Mesenchymal stem cell (in vitro differentiated cells and primary cell): ENCODE data around the gene HOXD9.

Experiments used
- DNase-seq: peaks from one replicate; pipeline ENCODE4 v3.0.0-alpha.2; 2013
- H2AFZ ChIP-seq: one replicate; pipeline ENCODE4 v1.6.1; 2013; ENCODE audit warnings: low read depth, mild to moderate bottlenecking, control low read depth, inconsistent platforms, low read length, moderate library complexity
- H2AK5ac ChIP-seq: 2 replicates; pipeline ENCODE4 v1.6.1; 2013; ENCODE audit warnings: low read length, moderate library complexity, mild to moderate bottlenecking, inconsistent platforms; ENCODE audit not compliant: severe bottlenecking
- H2BK120ac ChIP-seq: one replicate; pipeline ENCODE4 v1.6.1; 2013; ENCODE audit warnings: low read depth, mild to moderate bottlenecking, inconsistent platforms, low read length, moderate library complexity
- H2BK12ac ChIP-seq, 2 experiments: one replicate each; pipeline ENCODE4 v1.6.1; 2013; ENCODE audit warnings: inconsistent platforms in 2 of 2, low read length in 2 of 2, mild to moderate bottlenecking in 2 of 2, moderate library complexity in 2 of 2, control low read depth in 1 of 2
- H2BK15ac ChIP-seq: one replicate; pipeline ENCODE4 v1.6.1; 2013; ENCODE audit warnings: mild to moderate bottlenecking, low read depth, inconsistent platforms; ENCODE audit not compliant: poor library complexity, severe bottlenecking
- H2BK5ac ChIP-seq: 2 replicates; pipeline ENCODE4 v1.6.1; 2013; ENCODE audit warnings: low read depth, mild to moderate bottlenecking, low read length, control low read depth, inconsistent platforms; ENCODE audit not compliant: poor library complexity, severe bottlenecking
- H3K14ac ChIP-seq, 2 experiments: one replicate each; pipeline ENCODE4 v1.6.1; 2013; ENCODE audit warnings: inconsistent platforms in 2 of 2, low read length in 2 of 2, control low read depth in 1 of 2, mild to moderate bottlenecking in 1 of 2, moderate library complexity in 1 of 2
- H3K18ac ChIP-seq, 2 experiments: one replicate each; pipeline ENCODE4 v1.6.1; 2013; ENCODE audit warnings: inconsistent platforms in 2 of 2, low read length in 2 of 2, control low read depth in 1 of 2, low read depth in 1 of 2, mild to moderate bottlenecking in 1 of 2
- H3K23ac ChIP-seq, 2 experiments: one replicate each; pipeline ENCODE4 v1.6.1; 2013; ENCODE audit warnings: inconsistent platforms in 2 of 2, low read length in 2 of 2, mild to moderate bottlenecking in 2 of 2, moderate library complexity in 2 of 2, control low read depth in 1 of 2
- H3K27ac ChIP-seq: 2 replicates; pipeline ENCODE4 v1.5.1; 2013; ENCODE audit warnings: mild to moderate bottlenecking, moderate library complexity, low read length, control low read depth, inconsistent platforms; ENCODE audit not compliant: poor library complexity, severe bottlenecking
- H3K27me3 ChIP-seq, 2 experiments: 2 replicates each; pipeline versions ENCODE4 v1.6.1 to v1.7.0; 2013; ENCODE audit warnings: low read length in 2 of 2, mild to moderate bottlenecking in 2 of 2, moderate library complexity in 2 of 2, control low read depth in 1 of 2, inconsistent platforms in 1 of 2; ENCODE audit not compliant: control insufficient read depth in 1 of 2, insufficient read depth in 1 of 2
- H3K36me3 ChIP-seq, 2 experiments: 2 replicates each; pipeline versions ENCODE4 v1.6.1 to v1.7.0; 2013; ENCODE audit warnings: low read length in 2 of 2, control low read depth in 1 of 2, inconsistent platforms in 1 of 2, low read depth in 1 of 2, mild to moderate bottlenecking in 1 of 2; ENCODE audit not compliant: insufficient read depth in 2 of 2, control insufficient read depth in 1 of 2
- H3K4ac ChIP-seq, 2 experiments: one replicate each; pipeline ENCODE4 v1.6.1; 2013; ENCODE audit warnings: inconsistent platforms in 2 of 2, low read length in 2 of 2, mild to moderate bottlenecking in 2 of 2, moderate library complexity in 2 of 2, control low read depth in 1 of 2, low read depth in 1 of 2
- H3K4me1 ChIP-seq: 2 replicates; pipeline ENCODE4 v1.6.1; 2013; ENCODE audit warnings: low read depth, low read length, control low read depth; ENCODE audit not compliant: control insufficient read depth, insufficient read depth
- H3K4me2 ChIP-seq: 2 replicates; pipeline ENCODE4 v1.6.1; 2013; ENCODE audit warnings: low read length, mild to moderate bottlenecking, inconsistent platforms; ENCODE audit not compliant: poor library complexity, severe bottlenecking
- H3K4me3 ChIP-seq, 2 experiments: 2 replicates each; pipeline versions ENCODE4 v1.5.1 to v1.7.0; 2013; ENCODE audit warnings: low read length in 2 of 2, mild to moderate bottlenecking in 2 of 2, control low read depth in 1 of 2, low read depth in 1 of 2; ENCODE audit not compliant: insufficient read depth in 1 of 2
- H3K79me1 ChIP-seq: replicated peaks from 2 replicates; pipeline ENCODE4 v1.6.1; 2013; ENCODE audit warnings: mild to moderate bottlenecking, control low read depth, low read length, inconsistent platforms; ENCODE audit not compliant: poor library complexity, severe bottlenecking
- H3K9ac ChIP-seq: 2 replicates; pipeline ENCODE4 v1.7.0; 2013; ENCODE audit warnings: mild to moderate bottlenecking, low read length, moderate library complexity
- H3K9me3 ChIP-seq: 2 replicates; pipeline ENCODE4 v1.7.0; 2013; ENCODE audit warnings: mild to moderate bottlenecking, low read length; ENCODE audit not compliant: control insufficient read depth
- H4K8ac ChIP-seq: one replicate; pipeline ENCODE4 v1.6.1; 2013; ENCODE audit warnings: inconsistent platforms, mild to moderate bottlenecking, low read length, moderate library complexity
- H4K91ac ChIP-seq: one replicate; pipeline ENCODE4 v1.6.1; 2013; ENCODE audit warnings: mild to moderate bottlenecking, low read length, inconsistent platforms
- WGBS: methylation state at CpG from one replicate; pipeline ENCODE4 v1.1.7; 2013; ENCODE audit warnings: mixed read lengths; 5-methylcytosine and 5-hydroxymethylcytosine counted together

The HOXD9 gene

GRCh38 chr2:176089843-176090395 is 32.6 kb upstream of the HOXD9 start:
- H2BK120ac ChIP-seq = no peak overlapping the region
- no peak overlapping the region for H2BK12ac ChIP-seq
- H3K4me2 ChIP-seq = no peak overlapping the region
- H3K4me1 ChIP-seq = peaks cover 24% of the 10 kb centered on the region
- no peak for DNase-seq
- no peaks in the 10 kb centered on the region for H3K79me1 ChIP-seq
- H4K91ac ChIP-seq = no peak overlapping the region
- H3K9ac ChIP-seq = no peak overlapping the region
- H2BK5ac ChIP-seq = no peak overlapping the region
- H3K27ac ChIP-seq = no peak overlapping the region
- H2AFZ ChIP-seq = no peak overlapping the region
- H3K4me3 ChIP-seq = no peak overlapping the region
- H4K8ac ChIP-seq = no peak overlapping the region
- H3K27me3 ChIP-seq = peaks cover 91 to 96% of the 10 kb centered on the region in 2 experiments
- no peak overlapping the region for H2AK5ac ChIP-seq
- H3K9me3 ChIP-seq = peaks cover under 1% of the 10 kb centered on the region
- H3K18ac ChIP-seq = no peak overlapping the region
- no peak overlapping the region for H3K4ac ChIP-seq
- H3K36me3 ChIP-seq = no peaks in the 10 kb centered on the region
- no peak overlapping the region for H3K14ac ChIP-seq
- no peak overlapping the region for H3K23ac ChIP-seq
- H2BK15ac ChIP-seq = no peak overlapping the region

DNA sequence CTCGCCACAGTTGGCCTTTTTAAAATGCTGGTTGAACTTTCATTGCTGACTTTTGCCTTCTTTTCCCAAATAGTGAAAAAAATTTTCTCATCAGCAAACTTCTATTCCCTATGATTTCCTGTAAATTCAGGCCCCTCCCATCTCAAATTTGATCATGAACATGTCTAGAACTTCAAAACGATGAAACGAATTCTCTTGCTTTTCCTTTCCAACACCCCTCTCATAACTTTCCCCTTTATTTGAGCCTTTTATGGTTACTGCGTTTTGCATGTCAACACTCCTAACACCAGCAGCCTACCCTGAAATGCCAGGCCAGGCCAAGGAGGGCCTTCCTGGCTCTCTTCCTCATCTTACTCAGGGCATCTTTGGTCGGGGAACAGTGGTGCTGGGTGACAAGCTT is 31.7 kb upstream of the HOXD9 start:
- Histone ChIP-seq H3K27ac (no peak overlapping the region), H2BK120ac (no peak overlapping the region), H3K18ac (no peak overlapping the region), H2BK12ac (no peak overlapping the region), H2BK15ac (no peak overlapping the region), H2AFZ (no peak overlapping the region), H3K4me1 (peaks cover 21% of the 10 kb centered on the region), H3K4me3 (no peak overlapping the region), H2AK5ac (no peak overlapping the region), H2BK5ac (no peak overlapping the region), H3K4me2 (no peak overlapping the region), H3K14ac (no peak overlapping the region), H3K9me3 (peaks cover 3% of the 10 kb centered on the region), H4K8ac (no peak overlapping the region), H4K91ac (no peak overlapping the region), H3K23ac (no peak overlapping the region), H3K36me3 (no peaks in the 10 kb centered on the region), H3K79me1 (no peaks in the 10 kb centered on the region), H3K4ac (no peak overlapping the region), H3K27me3 (peaks cover 91 to 96% of the 10 kb centered on the region in 2 experiments), H3K9ac (no peak overlapping the region)
- 30% methylated on average over 4 of the region's 5 CpGs for WGBS
- no peak for DNase-seq

DNA sequence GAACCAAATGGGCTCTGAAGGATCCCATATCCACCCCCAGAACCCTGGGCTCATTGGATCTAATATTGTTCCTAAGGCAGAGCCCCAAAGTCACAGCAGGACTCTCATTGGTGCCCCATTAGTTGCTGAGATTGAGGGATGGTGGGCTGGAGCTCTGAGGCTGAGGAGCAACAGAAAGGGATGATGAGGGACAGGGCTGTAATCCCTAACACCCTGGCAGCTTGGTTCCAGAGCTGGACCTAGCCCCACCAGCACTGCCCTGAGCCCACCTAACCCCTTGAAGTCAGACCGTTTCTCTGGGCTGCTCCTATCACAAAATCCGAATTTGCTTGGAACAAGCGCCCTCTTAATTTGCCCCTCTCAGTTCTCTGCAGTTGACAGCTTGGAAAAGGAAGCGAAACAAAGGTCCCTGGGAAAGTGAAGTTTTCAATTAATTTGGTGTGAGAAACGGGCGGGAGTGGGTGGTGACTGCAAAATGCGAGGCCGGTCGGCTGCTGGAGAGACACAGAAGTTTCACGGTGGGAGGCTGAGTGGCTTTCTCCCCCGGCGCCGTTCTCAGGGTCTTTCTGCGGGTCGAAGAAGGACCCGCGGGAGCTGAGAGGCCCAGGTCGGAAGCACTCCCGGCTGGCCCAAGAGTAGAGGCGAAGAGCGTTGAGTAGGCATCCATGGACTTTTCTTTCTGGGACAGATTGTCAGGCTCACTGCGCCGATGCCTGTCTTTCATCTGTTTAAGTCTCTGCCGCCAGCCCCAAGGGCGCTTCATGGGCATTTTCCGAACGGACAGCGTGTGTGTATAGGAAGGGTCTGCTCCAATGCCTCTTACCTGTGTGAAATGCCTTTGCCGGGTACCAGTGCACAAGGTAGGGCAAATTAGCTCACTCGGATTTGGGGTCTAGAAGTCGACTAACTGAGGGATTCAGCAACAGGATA is 30.9 kb upstream of the HOXD9 start:
- H3K9ac ChIP-seq = no peak overlapping the region
- H2BK12ac ChIP-seq = no peak overlapping the region
- H4K8ac ChIP-seq = no peak overlapping the region
- peaks cover 16% of the 10 kb centered on the region for H3K4me1 ChIP-seq
- no peak overlapping the region for H2BK120ac ChIP-seq
- peaks cover 89 to 96% of the 10 kb centered on the region in 2 experiments for H3K27me3 ChIP-seq
- H3K79me1 ChIP-seq = no peaks in the 10 kb centered on the region
- no peak overlapping the region for H3K14ac ChIP-seq
- H3K4me3 ChIP-seq = no peak overlapping the region
- H3K18ac ChIP-seq = no peak overlapping the region
- 8% methylated on average over 31 of the region's 31 CpGs for WGBS
- H2AFZ ChIP-seq = no peak overlapping the region
- H2BK15ac ChIP-seq = no peak overlapping the region
- no peak overlapping the region for H3K4me2 ChIP-seq
- peaks cover 3% of the 10 kb centered on the region for H3K9me3 ChIP-seq
- no peak overlapping the region for H3K4ac ChIP-seq
- H3K27ac ChIP-seq = no peak overlapping the region
- no peak overlapping the region for H2AK5ac ChIP-seq
- H3K23ac ChIP-seq = peak overlapping the region in 1 of 2 experiments; percentile 26
- no peaks in the 10 kb centered on the region for H3K36me3 ChIP-seq
- no peak for DNase-seq
- H4K91ac ChIP-seq = no peak overlapping the region
- H2BK5ac ChIP-seq = no peak overlapping the region

DNA sequence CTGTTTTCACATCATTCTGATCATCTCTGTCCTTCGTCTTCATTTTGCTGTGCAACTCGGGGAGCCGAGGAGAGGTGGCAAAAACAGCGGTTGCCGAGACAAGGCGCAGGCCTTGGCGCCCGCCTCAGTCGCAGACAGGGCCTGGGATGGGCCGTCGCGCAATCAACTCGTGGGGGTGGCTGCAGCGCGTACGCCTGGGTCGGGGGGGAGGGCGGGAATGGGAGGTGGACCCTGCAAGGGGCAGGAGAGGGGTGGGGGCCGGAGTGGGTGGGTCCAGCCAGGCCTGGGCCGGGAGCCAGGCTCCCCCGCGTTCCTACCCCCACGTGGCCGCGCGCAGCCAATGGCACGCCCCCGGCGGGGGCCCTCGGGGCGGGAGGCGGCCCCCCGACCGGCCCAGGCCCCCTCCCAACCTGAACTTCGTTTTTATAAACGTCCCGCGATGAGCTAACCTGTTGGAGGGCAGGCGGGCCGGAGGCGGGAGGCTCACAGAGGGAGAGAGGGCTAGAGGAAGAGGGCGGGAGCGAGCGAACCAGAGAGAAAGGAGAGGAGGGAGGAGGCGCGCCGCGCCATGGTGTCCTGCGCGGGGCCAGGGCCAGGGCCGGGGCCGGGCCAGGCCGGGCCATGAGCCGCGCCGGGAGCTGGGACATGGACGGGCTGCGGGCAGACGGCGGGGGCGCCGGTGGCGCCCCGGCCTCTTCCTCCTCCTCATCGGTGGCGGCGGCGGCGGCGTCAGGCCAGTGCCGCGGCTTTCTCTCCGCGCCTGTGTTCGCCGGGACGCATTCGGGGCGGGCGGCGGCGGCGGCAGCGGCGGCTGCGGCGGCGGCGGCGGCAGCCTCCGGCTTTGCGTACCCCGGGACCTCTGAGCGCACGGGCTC is 30.0 kb upstream of the HOXD9 start, which contains the start of gene HOXD13:
Gene HOXD13, plus strand, starts transcription at position 452 of the 875 bp plus-strand sequence. Its CDS starts 170 bp downstream, at position 622.
- 2% methylated on average over 56 of the region's 95 CpGs for WGBS
- H3K4me2 ChIP-seq = peak within 1 kb of the TSS; percentile 67
- no peak within 1 kb of the TSS for H2BK15ac ChIP-seq
- no peak within 1 kb of the TSS for H2BK12ac ChIP-seq
- no peak within 1 kb of the TSS for H4K91ac ChIP-seq
- H3K14ac ChIP-seq = no peak within 1 kb of the TSS
- no peak within 1 kb of the TSS for H2AFZ ChIP-seq
- H2BK5ac ChIP-seq = no peak within 1 kb of the TSS
- H3K27ac ChIP-seq = no peak within 1 kb of the TSS
- H3K9ac ChIP-seq = no peak within 1 kb of the TSS
- H3K23ac ChIP-seq = peak within 1 kb of the TSS; percentile 26 to 60
- H3K9me3 ChIP-seq = peaks cover 3% of the 10 kb centered on the region
- H2BK120ac ChIP-seq = no peak within 1 kb of the TSS
- H3K4ac ChIP-seq = no peak within 1 kb of the TSS
- H3K36me3 ChIP-seq = no peaks in the 10 kb centered on the region
- no peak within 1 kb of the TSS for H3K18ac ChIP-seq
- no peaks in the 10 kb centered on the region for H3K79me1 ChIP-seq
- DNase-seq = no peak
- peaks cover 89 to 96% of the 10 kb centered on the region in 2 experiments for H3K27me3 ChIP-seq
- H3K4me1 ChIP-seq = peaks cover 18% of the 10 kb centered on the region
- H3K4me3 ChIP-seq = peak within 1 kb of the TSS; percentile 25 to 68
- no peak within 1 kb of the TSS for H2AK5ac ChIP-seq
- H4K8ac ChIP-seq = no peak within 1 kb of the TSS
